ENCODE results near the gene PDE4D.

PDE4D gene

DNA sequence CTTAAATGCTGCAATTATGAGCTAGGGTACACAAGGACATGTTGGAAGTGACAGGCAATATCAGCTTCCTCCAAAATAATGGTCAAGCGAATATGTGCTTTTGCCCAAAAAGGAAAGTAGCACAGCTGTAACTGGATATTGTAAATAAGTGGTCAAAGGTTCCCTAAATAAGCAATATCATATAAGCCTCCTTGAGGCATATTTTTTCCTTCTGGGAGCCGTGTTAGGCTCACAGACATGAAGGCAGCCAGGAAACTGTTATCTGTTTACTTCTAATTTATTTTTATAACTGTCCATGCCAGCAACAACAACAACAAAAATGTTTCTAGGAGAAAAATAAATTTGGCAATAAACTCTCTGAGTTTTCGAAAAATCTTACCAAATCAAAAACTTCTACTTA, 648.3 kb downstream of the PDE4D start:
- no peak overlapping the region for H3K27ac Mint-ChIP-seq
- ATAC-seq (replicated peaks) (no peak), DNase-seq (no peak)
- H3K9me3 Mint-ChIP-seq: no peaks in the 10 kb centered on the region
- H3K4me3 Mint-ChIP-seq: no peak overlapping the region
- no peaks in the 10 kb centered on the region for H3K27me3 Mint-ChIP-seq
- H3K4me1 Mint-ChIP-seq: no peaks in the 10 kb centered on the region
- no peaks in the 10 kb centered on the region for H3K36me3 Mint-ChIP-seq

DNA sequence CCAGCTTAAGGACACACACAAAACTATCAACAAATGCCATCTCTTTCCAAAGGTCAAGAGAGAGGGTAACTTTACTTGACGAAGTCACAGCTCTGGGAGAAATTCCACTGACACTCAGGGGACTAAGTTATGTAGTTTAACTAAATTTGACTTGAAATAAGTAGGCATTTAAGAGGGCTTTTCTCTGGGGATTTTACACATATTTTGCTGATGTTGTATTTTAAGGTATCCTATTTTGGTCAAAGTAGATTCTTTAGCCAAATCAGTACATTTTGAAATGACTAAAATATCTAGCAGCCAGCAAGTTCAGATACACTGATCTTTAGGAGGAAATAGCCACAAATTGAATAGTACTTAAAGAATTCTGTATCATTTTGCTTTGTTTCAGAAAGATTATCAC, 652.0 kb downstream of the PDE4D start:
- no peak for ATAC-seq (replicated peaks)
- DNase-seq: no peak
- H3K4me3 Mint-ChIP-seq: no peak overlapping the region
- no peaks in the 10 kb centered on the region for H3K9me3 Mint-ChIP-seq
- H3K36me3 Mint-ChIP-seq: no peaks in the 10 kb centered on the region
- H3K27me3 Mint-ChIP-seq: no peaks in the 10 kb centered on the region
- H3K4me1 Mint-ChIP-seq: no peaks in the 10 kb centered on the region
- no peak overlapping the region for H3K27ac Mint-ChIP-seq

DNA sequence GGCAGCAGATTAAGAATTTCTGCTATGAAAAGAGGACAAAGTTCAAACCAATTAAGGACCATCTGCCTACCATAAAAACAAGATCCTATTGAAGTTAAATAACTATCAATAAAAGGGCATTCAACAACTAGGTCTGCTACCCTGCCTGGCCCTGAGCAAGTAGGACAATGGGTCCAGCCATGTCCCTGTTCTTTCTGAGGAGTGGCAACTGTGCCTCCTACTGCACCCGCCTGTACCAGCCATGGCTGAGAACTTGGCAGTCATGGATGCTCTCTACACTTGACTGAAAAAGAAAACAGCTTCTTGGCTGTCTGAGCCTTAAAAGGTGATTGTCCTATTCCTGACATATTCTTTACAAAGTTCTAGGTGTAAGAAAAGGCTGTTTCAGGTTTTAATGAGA, 652.4 kb downstream of the PDE4D start:
- Mint-ChIP-seq H3K36me3 (no peaks in the 10 kb centered on the region), H3K27me3 (no peaks in the 10 kb centered on the region)

DNA sequence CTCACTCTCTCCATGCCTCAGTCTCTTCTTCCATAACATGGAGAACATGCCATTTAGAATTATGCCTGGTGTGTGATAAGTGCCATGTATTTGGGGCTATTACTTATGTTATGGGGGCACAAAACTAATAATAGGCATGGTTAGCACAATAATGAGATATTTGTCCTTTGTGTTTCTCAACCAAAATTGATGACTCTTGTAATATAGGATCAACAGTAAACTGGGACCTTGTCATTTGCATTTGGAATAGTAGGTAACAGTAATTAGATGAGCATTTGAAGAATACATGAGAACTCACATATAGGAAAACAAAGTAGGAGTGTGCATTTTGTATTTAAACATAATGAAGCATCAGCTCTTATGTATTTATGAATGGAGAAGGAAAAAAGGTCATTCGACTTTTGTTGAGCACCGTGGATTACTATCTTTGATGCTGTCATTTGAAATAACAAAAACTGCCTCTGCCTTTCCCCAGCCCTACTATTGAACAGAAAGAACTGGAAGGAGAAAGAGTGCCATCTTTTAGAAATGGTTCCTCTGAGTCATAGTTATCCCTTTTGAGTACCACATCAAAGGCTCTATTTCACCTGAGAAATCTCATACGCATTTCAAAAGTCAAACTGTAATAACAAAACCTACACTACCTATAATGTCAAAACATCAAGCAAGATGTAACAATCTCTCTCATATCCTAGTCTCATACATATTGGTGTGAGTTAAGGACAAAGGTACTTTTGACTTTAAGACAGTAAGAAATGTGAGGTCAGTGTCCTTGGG, 655.2 kb downstream of the PDE4D start:
- no peak overlapping the region for H3K27ac Mint-ChIP-seq
- no peaks in the 10 kb centered on the region for H3K27me3 Mint-ChIP-seq

More for the DNA sequence above, 652.4 kb downstream of the PDE4D start:
- ATAC-seq (replicated peaks): no peak
- Mint-ChIP-seq H3K4me1 (no peaks in the 10 kb centered on the region), H3K27ac (no peak overlapping the region), H3K9me3 (no peaks in the 10 kb centered on the region), H3K4me3 (no peak overlapping the region)
- no peak for DNase-seq

DNA sequence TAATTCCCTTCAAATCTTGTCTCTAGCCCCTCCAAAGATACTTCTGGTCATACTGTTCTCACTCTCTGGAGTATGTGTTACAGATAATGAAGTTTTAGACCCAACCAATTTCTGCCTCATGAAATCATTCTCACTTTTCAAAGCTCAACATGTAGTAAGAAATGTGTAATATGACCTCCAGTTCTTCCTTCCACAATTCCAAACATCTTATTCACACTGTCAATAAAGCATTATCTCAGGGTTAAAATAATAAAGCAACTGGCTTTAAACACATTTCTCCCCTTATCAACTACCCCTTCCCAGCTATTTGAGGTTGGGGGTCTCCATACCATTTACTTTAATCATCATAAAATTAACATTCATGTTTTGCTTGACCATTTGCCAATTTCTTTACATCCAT, 656.5 kb downstream of the PDE4D start:
- H3K27me3 Mint-ChIP-seq: no peaks in the 10 kb centered on the region
- no peak overlapping the region for H3K4me3 Mint-ChIP-seq
- no peak overlapping the region for H3K27ac Mint-ChIP-seq
- H3K36me3 Mint-ChIP-seq: peaks cover 0 to under 1% of the 10 kb centered on the region in 2 donors
- DNase-seq (no peak), ATAC-seq (replicated peaks) (no peak)
- peaks cover 0 to 2% of the 10 kb centered on the region in 2 donors for H3K9me3 Mint-ChIP-seq
- H3K4me1 Mint-ChIP-seq: no peaks in the 10 kb centered on the region

More for the DNA sequence above, 655.2 kb downstream of the PDE4D start:
- Mint-ChIP-seq H3K4me1 (no peaks in the 10 kb centered on the region), H3K4me3 (no peak overlapping the region), H3K9me3 (no peaks in the 10 kb centered on the region), H3K36me3 (no peaks in the 10 kb centered on the region)
- DNase-seq (no peak), ATAC-seq (replicated peaks) (peak; percentile 38 to 60)

DNA sequence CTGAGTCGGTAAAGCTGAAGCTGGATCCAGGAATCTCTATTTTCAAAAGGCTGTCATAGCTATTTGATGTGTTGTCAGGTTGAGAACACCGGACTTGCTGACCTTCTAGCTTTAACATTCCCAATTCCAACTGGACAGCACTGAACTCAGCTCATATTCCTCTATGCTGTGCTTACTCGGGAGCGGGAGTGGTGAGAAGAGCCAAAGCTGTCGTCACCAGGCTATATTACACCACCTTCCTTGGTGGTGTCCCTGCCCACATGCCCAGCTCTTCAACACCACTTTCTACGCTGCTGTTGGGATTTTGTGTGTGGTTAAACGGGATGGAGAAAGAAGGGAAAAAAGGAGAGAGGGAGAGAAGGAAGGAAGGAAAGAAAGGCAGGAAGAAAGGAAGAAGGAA, 657.1 kb downstream of the PDE4D start:
- Mint-ChIP-seq H3K36me3 (peaks cover 0 to 4% of the 10 kb centered on the region in 2 donors), H3K4me3 (no peak overlapping the region), H3K27me3 (no peaks in the 10 kb centered on the region), H3K27ac (no peak overlapping the region), H3K4me1 (no peaks in the 10 kb centered on the region), H3K9me3 (peaks cover 0 to 2% of the 10 kb centered on the region in 2 donors)
- DNase-seq (no peak), ATAC-seq (replicated peaks) (no peak)

DNA sequence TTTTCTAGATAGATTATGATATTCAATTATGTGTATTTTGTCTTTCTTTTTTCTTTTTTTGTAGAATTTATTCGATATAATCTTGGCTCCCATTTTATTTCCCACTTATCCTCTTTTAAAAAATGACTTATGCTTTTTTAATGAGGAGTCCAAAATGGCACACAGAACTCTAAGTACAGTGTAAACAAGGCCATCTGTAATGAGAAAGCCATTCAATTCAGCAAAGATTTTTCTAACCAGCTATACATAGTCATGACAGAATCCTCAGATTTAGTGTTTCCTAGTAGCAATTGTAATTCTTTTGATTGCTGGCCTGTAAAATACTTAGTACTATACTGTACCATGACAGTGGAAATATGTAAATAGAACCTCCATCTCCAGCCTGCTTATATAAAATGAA, 659.3 kb downstream of the PDE4D start:
- Mint-ChIP-seq H3K9me3 (peaks cover 0 to 2% of the 10 kb centered on the region in 2 donors), H3K27me3 (no peaks in the 10 kb centered on the region), H3K4me1 (no peaks in the 10 kb centered on the region), H3K36me3 (peaks cover 0 to 4% of the 10 kb centered on the region in 2 donors), H3K27ac (no peak overlapping the region), H3K4me3 (no peak overlapping the region)
- DNase-seq (no peak), ATAC-seq (replicated peaks) (no peak)

DNA sequence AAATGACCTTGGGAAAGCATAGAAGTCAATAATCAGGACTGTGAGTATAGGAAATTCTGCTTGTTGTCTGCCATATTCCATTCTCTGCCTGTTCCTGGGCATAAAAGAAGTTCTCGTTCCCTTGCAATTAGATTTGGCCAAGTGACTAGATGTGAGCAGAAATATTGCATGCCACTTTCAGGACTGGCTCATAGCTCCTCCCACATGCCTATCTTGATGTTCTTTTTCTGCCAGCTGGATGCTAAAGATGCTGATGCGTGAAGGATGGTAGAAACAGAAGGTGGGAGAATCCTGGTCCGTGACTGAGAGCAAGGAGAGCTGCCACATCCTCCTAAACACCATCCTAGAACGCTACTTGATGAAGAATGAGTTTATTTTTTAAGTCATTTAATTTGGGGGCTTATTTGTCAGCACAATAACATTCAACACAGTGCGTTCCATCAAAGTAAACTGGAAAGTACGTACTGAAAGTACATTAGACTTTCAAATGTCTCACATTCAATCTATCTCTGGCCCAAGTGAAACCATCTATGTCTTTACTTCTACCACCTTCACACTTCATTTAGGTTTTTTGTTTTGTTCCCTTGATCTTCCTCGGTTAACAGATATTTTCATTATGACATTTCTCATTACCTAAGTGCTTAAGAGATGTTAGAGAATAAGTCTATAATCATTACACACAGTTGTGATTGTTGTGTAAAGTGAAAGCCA, 662.1 kb downstream of the PDE4D start:
- DNase-seq: no peak
- no peak for ATAC-seq (replicated peaks)
- H3K36me3 Mint-ChIP-seq: peaks cover 0 to 4% of the 10 kb centered on the region in 2 donors
- no peaks in the 10 kb centered on the region for H3K27me3 Mint-ChIP-seq
- peaks cover 0 to 4% of the 10 kb centered on the region in 2 donors for H3K9me3 Mint-ChIP-seq
- H3K4me3 Mint-ChIP-seq: no peak overlapping the region
- H3K4me1 Mint-ChIP-seq: no peaks in the 10 kb centered on the region
- no peak overlapping the region for H3K27ac Mint-ChIP-seq

DNA sequence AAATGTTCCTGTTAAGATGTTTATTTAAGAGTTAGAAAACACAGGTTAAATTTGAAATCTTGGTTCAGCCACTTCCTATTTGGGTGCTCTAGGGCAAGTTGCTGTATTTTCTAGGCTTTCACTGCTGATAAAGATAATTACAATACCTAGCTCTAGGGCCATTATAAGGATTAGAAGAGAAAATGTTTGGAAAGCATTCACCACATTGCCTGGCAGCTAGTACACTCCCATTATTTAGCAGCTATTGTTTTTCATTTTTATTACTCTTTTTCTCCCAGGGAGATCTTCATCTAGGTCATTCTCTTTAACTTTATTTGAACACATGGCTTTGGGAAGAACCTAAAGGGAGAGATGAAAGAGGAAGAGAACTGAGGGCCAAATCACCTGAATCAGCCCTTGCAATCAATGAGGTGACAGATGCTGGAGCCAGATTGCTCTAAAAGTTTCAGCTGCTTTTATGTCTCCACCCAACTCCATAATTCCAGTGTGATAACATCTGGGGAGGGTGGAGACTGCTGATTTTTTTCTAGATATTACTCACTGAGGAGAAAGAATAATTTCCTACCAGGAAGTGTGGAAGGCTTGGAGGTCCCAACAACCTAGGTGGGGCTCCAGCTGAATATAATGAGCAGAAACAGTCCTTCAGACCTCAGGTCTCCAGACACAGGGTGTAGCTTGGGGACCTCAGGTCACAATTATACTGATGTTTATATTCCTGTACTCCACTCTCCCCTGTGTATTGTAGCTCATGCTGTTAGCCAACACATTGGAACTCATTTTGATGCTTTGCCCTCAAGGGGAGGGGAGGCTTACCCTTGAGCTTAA, 670.6 kb downstream of the PDE4D start:
- Mint-ChIP-seq H3K4me3 (no peak overlapping the region), H3K27ac (no peak overlapping the region), H3K9me3 (peaks cover 4 to 6% of the 10 kb centered on the region in 2 donors), H3K4me1 (peaks cover 0 to 2% of the 10 kb centered on the region in 2 donors), H3K27me3 (no peaks in the 10 kb centered on the region), H3K36me3 (peaks cover 0 to 8% of the 10 kb centered on the region in 2 donors)
- DNase-seq: no peak
- no peak for ATAC-seq (replicated peaks)

DNA sequence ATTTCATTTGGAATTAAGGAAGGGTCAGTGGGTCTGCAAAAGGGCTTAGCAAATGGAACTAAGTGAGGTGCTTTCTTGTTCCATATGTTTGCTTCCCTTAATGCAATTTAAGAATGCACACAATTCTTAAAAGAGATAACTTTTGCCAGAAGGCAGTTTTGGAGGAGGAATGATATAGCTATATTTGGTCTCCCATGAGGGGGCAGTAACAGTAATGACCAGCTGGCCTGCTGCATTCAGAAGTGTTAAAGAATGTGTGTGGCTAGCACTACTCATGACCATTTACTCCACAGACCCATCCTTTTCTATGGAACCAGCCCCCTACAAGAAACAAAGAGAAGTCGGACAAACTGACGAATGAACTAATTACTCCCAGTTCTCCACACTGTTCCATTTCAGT, 671.8 kb downstream of the PDE4D start:
- no peak overlapping the region for H3K27ac Mint-ChIP-seq
- no peaks in the 10 kb centered on the region for H3K27me3 Mint-ChIP-seq
- DNase-seq: no peak
- H3K4me1 Mint-ChIP-seq: peaks cover 0 to 2% of the 10 kb centered on the region in 2 donors
- ATAC-seq (replicated peaks): no peak
- peaks cover 0 to 8% of the 10 kb centered on the region in 2 donors for H3K36me3 Mint-ChIP-seq
- no peak overlapping the region for H3K4me3 Mint-ChIP-seq
- H3K9me3 Mint-ChIP-seq: peaks cover 4 to 5% of the 10 kb centered on the region in 2 donors

DNA sequence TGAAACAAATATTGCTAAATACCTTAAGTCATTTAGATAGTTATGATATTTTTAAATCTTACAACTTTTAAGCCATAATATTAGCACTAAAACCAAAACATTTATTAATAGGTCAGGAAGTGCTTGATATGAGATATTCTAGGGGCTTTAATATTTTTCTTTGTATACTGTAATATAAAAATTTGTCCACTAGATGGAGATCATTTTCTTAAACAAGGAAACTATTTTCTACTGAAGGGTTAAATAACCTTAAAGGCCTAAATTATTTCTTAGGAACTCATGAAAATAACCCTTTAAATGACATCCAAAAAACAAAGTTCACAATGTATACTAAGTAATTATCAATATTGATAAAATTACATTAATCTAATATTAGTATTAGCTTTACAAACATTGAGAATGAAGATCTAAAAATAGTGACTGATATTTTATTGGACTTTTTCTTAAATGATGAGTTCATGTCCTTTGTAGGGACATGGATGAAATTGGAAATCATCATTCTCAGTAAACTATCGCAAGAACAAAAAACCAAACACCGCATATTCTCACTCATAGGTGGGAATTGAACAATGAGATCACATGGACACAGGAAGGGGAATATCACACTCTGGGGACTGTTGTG, 675.0 kb downstream of the PDE4D start:
- DNase-seq (no peak), ATAC-seq (replicated peaks) (no peak)
- H3K4me3 Mint-ChIP-seq: no peak overlapping the region
- peaks cover 0 to 2% of the 10 kb centered on the region in 2 donors for H3K4me1 Mint-ChIP-seq
- H3K9me3 Mint-ChIP-seq: no peaks in the 10 kb centered on the region
- H3K36me3 Mint-ChIP-seq: peaks cover 0 to 6% of the 10 kb centered on the region in 2 donors
- H3K27me3 Mint-ChIP-seq: no peaks in the 10 kb centered on the region
- no peak overlapping the region for H3K27ac Mint-ChIP-seq

DNA sequence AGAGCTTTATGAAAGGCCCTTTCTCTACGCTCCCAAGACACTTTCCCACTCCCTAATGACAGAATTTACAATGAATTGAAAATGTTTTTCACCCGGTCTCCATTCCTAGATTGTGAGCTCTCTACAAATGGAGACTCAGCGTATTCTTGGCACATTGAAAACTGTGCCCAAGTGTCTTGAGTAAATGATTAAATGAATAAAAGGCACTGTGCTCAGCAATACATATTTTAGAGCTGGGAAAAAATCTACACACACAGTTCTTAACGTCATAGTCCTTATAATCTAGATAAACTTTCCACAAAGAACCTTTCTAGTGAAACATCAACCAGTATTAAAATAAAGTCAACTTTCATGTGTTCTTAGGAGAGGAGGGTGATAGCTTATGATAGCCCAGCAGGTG, 676.7 kb downstream of the PDE4D start:
- no peak overlapping the region for H3K27ac Mint-ChIP-seq
- ATAC-seq (replicated peaks) (no peak), DNase-seq (no peak)
- peaks cover 0 to 2% of the 10 kb centered on the region in 2 donors for H3K4me1 Mint-ChIP-seq
- no peaks in the 10 kb centered on the region for H3K9me3 Mint-ChIP-seq
- peaks cover 0 to 6% of the 10 kb centered on the region in 2 donors for H3K36me3 Mint-ChIP-seq
- no peak overlapping the region for H3K4me3 Mint-ChIP-seq
- no peaks in the 10 kb centered on the region for H3K27me3 Mint-ChIP-seq

DNA sequence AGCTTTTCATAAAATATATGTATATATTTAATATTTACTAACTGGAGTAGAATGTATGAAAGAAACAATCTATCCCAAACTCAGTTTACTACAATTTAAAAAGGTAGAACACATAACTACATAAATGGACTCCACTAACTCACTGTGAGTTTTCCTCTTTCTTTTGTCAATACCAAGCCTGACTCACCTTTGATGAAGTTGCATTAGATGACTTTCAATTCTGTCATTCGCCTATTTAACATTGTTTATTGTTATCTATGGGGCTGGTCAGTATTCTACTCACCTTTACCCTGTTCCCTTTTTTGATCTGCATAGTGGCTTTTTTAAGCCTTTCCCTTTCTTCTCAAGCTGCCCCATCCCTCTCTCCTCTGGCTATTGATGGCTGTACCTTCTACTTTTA, 680.9 kb downstream of the PDE4D start:
- Mint-ChIP-seq H3K27ac (no peak overlapping the region), H3K4me1 (no peaks in the 10 kb centered on the region), H3K36me3 (peaks cover 0 to 6% of the 10 kb centered on the region in 2 donors), H3K4me3 (no peak overlapping the region), H3K9me3 (no peaks in the 10 kb centered on the region), H3K27me3 (no peaks in the 10 kb centered on the region)
- DNase-seq (no peak), ATAC-seq (replicated peaks) (peak in 1 of 2 donors; percentile 29)

DNA sequence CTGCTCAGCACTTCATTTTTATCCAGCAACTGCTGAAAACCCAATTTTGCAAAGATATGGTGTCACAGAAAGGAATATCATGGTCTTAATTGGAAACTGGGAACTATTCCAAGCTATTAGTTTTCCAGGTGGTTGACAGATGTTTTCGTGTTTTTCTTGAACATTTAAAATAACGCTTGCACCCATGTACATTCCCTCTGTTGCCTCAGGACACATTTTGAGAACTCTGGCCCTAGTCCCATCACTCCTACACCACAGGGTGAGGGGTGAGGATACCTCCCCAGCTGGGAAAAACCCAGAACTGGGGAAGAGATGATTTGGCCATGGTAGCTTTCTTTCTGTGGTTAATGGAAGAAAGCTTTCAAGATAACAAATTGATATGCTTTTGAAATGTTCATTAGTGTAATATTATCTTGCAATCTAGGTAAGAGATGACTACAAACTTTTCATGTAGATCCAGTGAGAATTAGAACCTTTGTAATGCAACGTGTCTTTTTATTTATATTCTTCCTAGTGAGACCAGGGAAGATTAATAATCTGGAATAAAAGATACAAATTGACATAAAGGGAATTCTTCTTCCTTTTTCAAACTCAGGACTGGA, 683.7 kb downstream of the PDE4D start:
- DNase-seq: no peak
- Mint-ChIP-seq H3K4me3 (no peak overlapping the region), H3K27ac (no peak overlapping the region), H3K4me1 (no peaks in the 10 kb centered on the region), H3K36me3 (peaks cover 0 to 6% of the 10 kb centered on the region in 2 donors), H3K27me3 (no peaks in the 10 kb centered on the region), H3K9me3 (no peaks in the 10 kb centered on the region)
- no peak for ATAC-seq (replicated peaks)

All from stimulated activated naive B cell treated with anti-CD40 and anti-IgM and Interleukin-4, amounts not matched to agents 10 μg/mL and 1 μg/mL and 100 μg/mL, for 72 hours (primary cell).